ENCODE data around the gene USP20.

The USP20 gene

GRCh38 chr9:129853614-129854013 lies 18.4 kb downstream of the USP20 start:
- no peak for TF ChIP-seq POLR2A (IDR thresholded peaks at IDR 0.05; ENCODE audit: low read depth, low read length)
- DNase-seq (ENCODE audit: insufficient read length, low spot score) (no peak), FAIRE-seq (no peak)

DNA sequence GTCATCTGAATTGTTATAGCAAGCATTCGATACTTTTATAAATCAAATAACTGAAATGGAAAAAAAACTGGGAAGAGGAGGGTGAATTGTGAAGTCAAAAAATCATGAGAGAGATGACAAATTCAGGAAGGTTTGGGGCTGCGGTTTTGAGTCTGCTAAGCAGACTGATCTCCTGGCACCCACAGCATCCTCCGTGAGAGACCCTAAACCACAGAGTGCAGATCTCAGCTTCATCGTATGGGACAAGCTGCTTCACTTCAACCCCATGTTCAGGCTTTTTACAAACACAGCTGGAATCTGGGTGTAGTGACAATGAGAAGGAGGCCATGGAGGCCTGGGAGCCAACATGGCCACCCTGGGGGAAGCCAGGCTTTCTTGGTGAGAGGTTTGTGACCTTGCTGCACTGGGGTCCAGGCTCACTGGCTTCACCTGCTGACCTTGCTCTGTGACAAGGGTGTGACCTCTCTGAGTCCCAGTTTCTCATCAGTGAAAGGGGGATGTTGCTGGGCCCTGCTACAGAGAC lies 19.4 kb downstream of the USP20 start:
- DNase-seq (ENCODE audit: insufficient read length, low spot score) (no peak), FAIRE-seq (no peak)
- no peak for TF ChIP-seq POLR2A (IDR thresholded peaks at IDR 0.05; ENCODE audit: low read depth, low read length)

DNA sequence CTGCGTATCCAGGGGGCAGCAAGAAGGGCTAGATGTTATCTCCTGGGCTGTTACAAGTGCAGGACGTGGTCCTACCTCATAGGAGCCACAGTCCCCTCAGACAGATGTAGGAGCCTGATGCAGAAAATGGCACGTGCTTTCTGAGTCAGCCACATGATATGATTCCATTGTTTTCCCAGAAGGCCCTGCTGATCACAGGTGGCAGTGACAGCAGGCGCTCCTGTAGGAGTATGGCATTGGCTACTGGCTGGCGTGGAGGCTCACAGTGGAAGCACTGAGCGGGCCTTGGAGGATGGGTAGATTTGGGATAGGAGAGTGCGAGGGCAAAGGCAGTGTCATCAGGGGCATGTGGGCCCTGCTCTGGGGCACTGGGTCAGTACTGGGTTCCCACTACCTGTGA lies 21.9 kb downstream of the USP20 start:
- no peak for DNase-seq (ENCODE audit: insufficient read length, low spot score)
- TF ChIP-seq POLR2A (IDR thresholded peaks at IDR 0.05; ENCODE audit: low read depth, low read length) = no peak
- FAIRE-seq = no peak

GRCh38 chr9:129858167-129858962 lies 23.1 kb downstream of the USP20 start:
- DNase-seq (ENCODE audit: insufficient read length, low spot score) = no peak
- no peak for TF ChIP-seq POLR2A (IDR thresholded peaks at IDR 0.05; ENCODE audit: low read depth, low read length)
- no peak for FAIRE-seq

GRCh38 chr9:129860653-129861446 lies 25.6 kb downstream of the USP20 start:
- no peak for TF ChIP-seq POLR2A (IDR thresholded peaks at IDR 0.05; ENCODE audit: low read depth, low read length)
- DNase-seq (ENCODE audit: insufficient read length, low spot score) = no peak
- no peak for FAIRE-seq

DNA sequence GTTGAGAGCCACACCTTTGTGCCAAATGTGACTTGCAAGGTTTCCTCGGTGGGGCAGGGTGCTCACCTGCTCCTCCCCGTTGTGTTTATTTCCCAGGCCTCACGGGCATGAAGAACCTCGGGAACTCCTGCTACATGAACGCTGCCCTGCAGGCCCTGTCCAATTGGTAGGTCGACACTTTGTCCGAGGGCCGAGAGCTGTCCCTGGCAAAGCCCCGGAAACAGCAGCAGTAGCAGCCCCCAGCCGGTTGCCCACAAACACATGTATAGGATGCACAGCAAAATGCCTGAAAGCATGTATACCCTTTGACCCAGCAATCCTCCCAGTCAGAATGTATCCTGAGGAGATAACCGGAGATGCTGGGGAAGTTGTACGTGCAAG lies 26.2 kb downstream of the USP20 start:
- FAIRE-seq (no peak), DNase-seq (ENCODE audit: insufficient read length, low spot score) (no peak)
- no peak for TF ChIP-seq POLR2A (IDR thresholded peaks at IDR 0.05; ENCODE audit: low read depth, low read length)

DNA sequence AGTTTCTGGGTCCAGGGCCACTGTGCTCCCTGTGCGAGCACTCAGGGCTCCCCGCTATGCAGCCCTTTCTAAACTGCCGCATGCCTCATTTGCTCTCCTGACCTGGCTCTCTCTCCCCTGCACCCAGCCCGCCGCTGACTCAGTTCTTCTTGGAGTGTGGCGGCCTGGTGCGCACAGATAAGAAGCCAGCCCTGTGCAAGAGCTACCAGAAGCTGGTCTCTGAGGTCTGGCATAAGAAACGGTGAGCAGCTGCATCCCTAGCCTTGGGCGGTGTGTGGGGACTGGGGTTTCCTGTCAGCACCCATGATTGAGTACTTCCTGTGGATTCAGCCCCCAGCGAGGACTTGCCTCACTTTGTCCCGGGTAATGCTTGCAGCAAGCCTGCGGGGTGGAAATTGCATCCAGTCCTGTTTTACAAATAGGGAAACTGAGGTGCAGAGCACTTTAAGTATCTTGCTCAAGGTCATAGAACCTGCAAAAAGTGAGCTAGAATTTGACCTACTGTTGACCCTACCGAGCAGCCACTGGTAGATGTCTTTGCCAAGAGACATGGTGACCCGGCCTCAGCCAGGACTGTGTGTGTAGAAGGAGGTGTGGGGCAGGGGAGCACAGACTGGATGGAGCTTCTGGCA lies 27.9 kb downstream of the USP20 start:
- FAIRE-seq (peak; percentile 78), DNase-seq (ENCODE audit: insufficient read length, low spot score) (peak; percentile 67)
- no peak for TF ChIP-seq POLR2A (IDR thresholded peaks at IDR 0.05; ENCODE audit: low read depth, low read length)

- FAIRE-seq (no peak), DNase-seq (ENCODE audit: insufficient read length, low spot score) (no peak)
- no peak for TF ChIP-seq POLR2A (IDR thresholded peaks at IDR 0.05; ENCODE audit: low read depth, low read length)
These were observed 29.9 kb downstream of the USP20 start for GRCh38 chr9:129864991-129865647.

GRCh38 chr9:129865668-129866320 lies 30.5 kb downstream of the USP20 start:
- no peak for TF ChIP-seq POLR2A (IDR thresholded peaks at IDR 0.05; ENCODE audit: low read depth, low read length)
- no peak for FAIRE-seq
- no peak for DNase-seq (ENCODE audit: insufficient read length, low spot score)

- FAIRE-seq = no peak
- DNase-seq (ENCODE audit: insufficient read length, low spot score) = no peak
- TF ChIP-seq POLR2A (IDR thresholded peaks at IDR 0.05; ENCODE audit: low read depth, low read length) = no peak
These were observed 31.3 kb downstream of the USP20 start for GRCh38 chr9:129866394-129867135.

DNA sequence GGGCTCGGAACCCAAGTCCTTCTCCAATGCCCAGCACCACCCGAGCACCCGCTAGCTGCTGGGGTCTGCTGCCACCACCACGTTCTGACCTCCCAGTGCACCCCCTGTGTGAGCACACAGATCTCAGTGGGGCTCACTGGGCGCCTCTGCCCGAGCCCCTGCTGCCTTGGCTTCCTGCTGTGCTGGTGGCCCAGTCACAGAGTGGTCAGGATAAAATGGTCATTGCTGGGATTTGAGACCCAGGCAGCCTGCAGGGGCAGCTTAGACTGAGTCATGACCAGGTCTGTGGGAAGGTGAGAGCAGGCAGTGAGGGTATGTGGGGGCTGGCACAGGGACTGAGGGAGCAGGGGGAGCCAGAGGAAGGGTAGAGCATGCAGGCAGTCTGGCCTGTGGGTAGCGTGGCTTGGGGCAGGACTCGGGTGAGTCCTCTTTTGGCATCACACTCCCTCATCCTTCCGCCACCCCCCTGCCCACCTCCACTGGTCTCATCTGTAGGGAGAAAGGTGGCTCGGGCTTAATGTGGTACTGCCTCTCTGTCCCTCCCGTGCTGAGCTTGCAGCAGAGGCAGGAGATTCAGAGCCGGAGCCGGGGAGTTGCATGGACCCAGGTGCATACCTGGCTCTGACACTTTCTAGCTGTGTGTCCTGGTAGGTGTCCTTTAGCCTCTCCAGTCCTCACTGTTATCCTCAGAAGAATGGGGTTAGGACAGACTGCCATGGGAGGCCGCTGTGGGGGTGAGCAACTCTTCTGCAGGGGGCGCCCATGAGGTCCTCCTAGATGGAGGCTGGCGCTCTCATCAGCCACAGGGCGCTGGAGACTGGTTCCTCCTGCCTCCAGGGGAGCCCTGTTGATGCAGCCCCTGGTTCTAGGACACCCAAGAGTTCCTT lies 32.1 kb downstream of the USP20 start:
- DNase-seq (ENCODE audit: insufficient read length, low spot score) (no peak), FAIRE-seq (no peak)
- TF ChIP-seq POLR2A (IDR thresholded peaks at IDR 0.05; ENCODE audit: low read depth, low read length) = no peak

Measured in H54 (cell line).